ENCODE data around the gene TBC1D1.

Gene TBC1D1

GRCh38 chr4:37999965-38000364 is 109.1 kb downstream of the TBC1D1 start:
- Mint-ChIP-seq H3K4me1 (peaks cover 78% of the 10 kb centered on the region), H3K4me3 (peak overlapping the region in 1 of 3 experiments; percentile 34), H3K9me3 (no peaks in the 10 kb centered on the region), H3K27ac (peak overlapping the region in 2 of 3 experiments; percentile 17 to 58), H3K27me3 (ENCODE audit: low read depth) (no peaks in the 10 kb centered on the region), H3K36me3 (ENCODE audit: low read depth) (no peaks in the 10 kb centered on the region)
- TF ChIP-seq CTCF (IDR thresholded peaks at IDR 0.05; ENCODE audit: unreplicated experiment in 3 of 3): no peak

- H3K27me3 Mint-ChIP-seq (ENCODE audit: low read depth): no peaks in the 10 kb centered on the region
- H3K4me1 Mint-ChIP-seq: peaks cover 76% of the 10 kb centered on the region
Observed at GRCh38 chr4:38001927-38002326, 111.0 kb downstream of the TBC1D1 start.

DNA sequence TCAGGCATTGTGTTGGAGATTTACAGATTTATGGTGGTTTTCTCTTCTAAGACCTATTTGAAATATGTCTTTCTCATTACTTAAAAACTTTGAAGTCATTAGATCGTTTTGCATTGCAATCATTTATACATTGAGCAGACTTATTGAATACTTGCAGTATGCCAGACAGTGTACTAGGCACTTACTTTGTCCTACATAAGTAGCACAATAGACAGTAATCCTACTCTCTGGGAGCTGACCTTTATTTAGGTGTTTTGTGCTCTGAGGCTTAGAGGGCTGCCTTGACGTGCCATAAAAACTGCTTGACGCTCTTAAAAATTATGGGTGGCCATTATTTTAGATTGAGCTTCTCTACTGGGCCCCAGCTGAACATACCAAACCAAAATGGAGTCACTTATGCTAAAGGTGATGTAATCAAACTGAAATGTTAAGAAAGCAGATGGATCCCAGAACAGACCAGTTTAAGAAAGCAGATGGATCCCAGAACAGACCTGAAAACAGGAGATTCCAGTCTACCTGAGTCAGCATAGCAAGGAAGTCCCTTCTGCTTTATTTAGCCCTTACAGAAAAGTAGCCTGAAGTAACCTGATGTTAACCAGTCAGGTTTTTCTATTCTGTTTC is 111.7 kb downstream of the TBC1D1 start:
- no peaks in the 10 kb centered on the region for H3K36me3 Mint-ChIP-seq (ENCODE audit: low read depth)
- no peak for TF ChIP-seq CTCF (IDR thresholded peaks at IDR 0.05; ENCODE audit: unreplicated experiment in 3 of 3)
- H3K9me3 Mint-ChIP-seq: no peaks in the 10 kb centered on the region
- peaks cover 75% of the 10 kb centered on the region for H3K4me1 Mint-ChIP-seq
- peak overlapping the region; percentile 43 to 60 (median 56) for H3K27ac Mint-ChIP-seq
- H3K27me3 Mint-ChIP-seq (ENCODE audit: low read depth): no peaks in the 10 kb centered on the region
- no peak overlapping the region for H3K4me3 Mint-ChIP-seq

More at GRCh38 chr4:38001927-38002326, 111.0 kb downstream of the TBC1D1 start:
- no peak for TF ChIP-seq CTCF (IDR thresholded peaks at IDR 0.05; ENCODE audit: unreplicated experiment in 3 of 3)
- Mint-ChIP-seq H3K36me3 (ENCODE audit: low read depth) (no peaks in the 10 kb centered on the region), H3K4me3 (no peak overlapping the region), H3K27ac (peak overlapping the region; percentile 43 to 60 (median 45)), H3K9me3 (no peaks in the 10 kb centered on the region)

GRCh38 chr4:38003102-38003501 is 112.2 kb downstream of the TBC1D1 start:
- Mint-ChIP-seq H3K4me3 (no peak overlapping the region), H3K4me1 (peaks cover 75% of the 10 kb centered on the region), H3K36me3 (ENCODE audit: low read depth) (no peaks in the 10 kb centered on the region), H3K9me3 (no peaks in the 10 kb centered on the region), H3K27me3 (ENCODE audit: low read depth) (no peaks in the 10 kb centered on the region), H3K27ac (peak overlapping the region; percentile 60 to 77 (median 76))
- no peak for TF ChIP-seq CTCF (IDR thresholded peaks at IDR 0.05; ENCODE audit: unreplicated experiment in 3 of 3)

DNA sequence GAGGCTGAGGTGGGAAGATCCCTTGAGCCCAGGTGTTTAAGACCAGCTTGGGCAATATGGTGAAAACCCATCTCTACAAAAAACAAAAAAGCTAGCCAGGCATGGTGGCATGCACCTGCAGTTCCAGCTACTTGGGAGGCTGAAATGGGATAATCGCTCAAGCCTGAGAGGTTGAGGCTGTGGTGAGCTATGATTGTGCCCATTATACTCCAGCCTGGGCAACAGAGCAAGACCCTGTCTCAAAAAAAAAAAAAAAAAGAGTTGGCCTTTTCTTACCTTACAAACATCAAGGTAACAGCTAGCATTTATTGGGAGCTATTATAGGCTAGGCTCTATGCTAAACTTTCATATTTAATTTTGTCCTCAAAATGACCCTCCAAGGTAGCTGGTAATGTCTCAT is 112.7 kb downstream of the TBC1D1 start:
- no peaks in the 10 kb centered on the region for H3K27me3 Mint-ChIP-seq (ENCODE audit: low read depth)
- peaks cover 75% of the 10 kb centered on the region for H3K4me1 Mint-ChIP-seq
- peak overlapping the region; percentile 92 to 93 (median 92) for H3K27ac Mint-ChIP-seq
- no peak for TF ChIP-seq CTCF (IDR thresholded peaks at IDR 0.05; ENCODE audit: unreplicated experiment in 3 of 3)
- no peak overlapping the region for H3K4me3 Mint-ChIP-seq
- H3K36me3 Mint-ChIP-seq (ENCODE audit: low read depth): no peaks in the 10 kb centered on the region
- no peaks in the 10 kb centered on the region for H3K9me3 Mint-ChIP-seq

- H3K9me3 Mint-ChIP-seq: no peaks in the 10 kb centered on the region
- H3K4me3 Mint-ChIP-seq: peak overlapping the region in 2 of 3 experiments; percentile 6 to 41
- no peaks in the 10 kb centered on the region for H3K27me3 Mint-ChIP-seq (ENCODE audit: low read depth)
- H3K36me3 Mint-ChIP-seq (ENCODE audit: low read depth): no peaks in the 10 kb centered on the region
- H3K27ac Mint-ChIP-seq: peak overlapping the region; percentile 92 to 93 (median 92)
- TF ChIP-seq CTCF (IDR thresholded peaks at IDR 0.05; ENCODE audit: unreplicated experiment in 3 of 3): no peak
- H3K4me1 Mint-ChIP-seq: peaks cover 75% of the 10 kb centered on the region
Observed at GRCh38 chr4:38004062-38004461, 113.2 kb downstream of the TBC1D1 start.

Data from nephron (organoid).